Astrocyte (in vitro differentiated cells and primary cell): Measurements from ENCODE around the gene KPNA3.

Experiments
- EZH2 ChIP-seq: IDR thresholded peaks from 2 replicates; pipeline ENCODE4 v1.6.1; 2012; ENCODE audit warnings: mild to moderate bottlenecking, low read length, inconsistent platforms; ENCODE audit not compliant: insufficient read depth
- TF ChIP-seq, protein P1 (sequence below): IDR thresholded peaks from 2 replicates; pipeline ENCODE4 v1.5.1; 2011; ENCODE audit warnings: low read depth, mild to moderate bottlenecking, inconsistent platforms, low read length, moderate library complexity; ENCODE audit not compliant: insufficient read depth

DNA sequence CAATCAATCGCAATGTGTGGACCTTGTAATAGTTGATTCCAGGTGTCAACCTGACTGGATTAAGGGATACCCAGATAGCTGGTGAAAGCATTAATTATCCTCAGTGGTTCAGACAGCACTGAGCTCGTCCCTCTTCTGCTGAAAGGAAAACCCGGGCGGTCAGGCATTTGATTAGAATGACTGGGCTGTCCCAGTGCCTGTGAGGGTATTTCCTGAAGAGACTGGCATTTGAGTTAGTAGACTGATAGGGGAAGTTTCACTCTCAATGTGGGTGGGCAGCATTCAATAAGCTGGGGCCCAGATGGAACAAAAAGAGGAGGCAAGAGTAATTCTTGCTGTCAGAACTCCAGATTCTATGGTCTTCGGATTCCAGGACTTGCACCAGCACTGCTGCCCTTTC is 31.9 kb downstream of the KPNA3 start:
- TF ChIP-seq, protein P1, sequence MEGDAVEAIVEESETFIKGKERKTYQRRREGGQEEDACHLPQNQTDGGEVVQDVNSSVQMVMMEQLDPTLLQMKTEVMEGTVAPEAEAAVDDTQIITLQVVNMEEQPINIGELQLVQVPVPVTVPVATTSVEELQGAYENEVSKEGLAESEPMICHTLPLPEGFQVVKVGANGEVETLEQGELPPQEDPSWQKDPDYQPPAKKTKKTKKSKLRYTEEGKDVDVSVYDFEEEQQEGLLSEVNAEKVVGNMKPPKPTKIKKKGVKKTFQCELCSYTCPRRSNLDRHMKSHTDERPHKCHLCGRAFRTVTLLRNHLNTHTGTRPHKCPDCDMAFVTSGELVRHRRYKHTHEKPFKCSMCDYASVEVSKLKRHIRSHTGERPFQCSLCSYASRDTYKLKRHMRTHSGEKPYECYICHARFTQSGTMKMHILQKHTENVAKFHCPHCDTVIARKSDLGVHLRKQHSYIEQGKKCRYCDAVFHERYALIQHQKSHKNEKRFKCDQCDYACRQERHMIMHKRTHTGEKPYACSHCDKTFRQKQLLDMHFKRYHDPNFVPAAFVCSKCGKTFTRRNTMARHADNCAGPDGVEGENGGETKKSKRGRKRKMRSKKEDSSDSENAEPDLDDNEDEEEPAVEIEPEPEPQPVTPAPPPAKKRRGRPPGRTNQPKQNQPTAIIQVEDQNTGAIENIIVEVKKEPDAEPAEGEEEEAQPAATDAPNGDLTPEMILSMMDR: no peak
- no peak for TF ChIP-seq EZH2
